Natural killer cell treated with Interleukin-12 subunit alpha and Interleukin-12 subunit beta and Interleukin-15 and Interleukin-18, amount 100 ng/mL, for 72 hours (primary cell): ENCODE results near the gene SLC6A8. TPM values are rescaled to one million over a fixed set of nuclear protein-coding genes. Genes with fewer than 3 reads are reported as not detected.

ENCODE experiments used
- ATAC-seq, 2 donors: fragments of 150-1000 bp; cut with Tn5 transposase in 1 of 2; sonication (Bioruptor Pico), chemical (Tn5 transposase) in 1 of 2; 2 replicates each; pipeline ENCODE4 v1.10.0; 2021
- DNase-seq: peaks from one replicate; pipeline ENCODE4 v3.0.0; 2022; ENCODE audit warnings: low spot score
- H3K27ac Mint-ChIP-seq, 2 donors: 1 replicate in 1 of 2; 2 replicates in 1 of 2; pipeline ENCODE4 v1.8.0; 2022; ENCODE audit warnings: mixed read lengths in 2 of 2, mild to moderate bottlenecking in 1 of 2, moderate library complexity in 1 of 2
- H3K27me3 Mint-ChIP-seq, 2 donors: 1 replicate in 1 of 2; 2 replicates in 1 of 2; pipeline ENCODE4 v1.8.0; 2022; ENCODE audit warnings: mixed read lengths in 2 of 2
- H3K36me3 Mint-ChIP-seq: one replicate; pipeline ENCODE4 v1.8.0; 2022; ENCODE audit warnings: mixed read lengths
- H3K4me1 Mint-ChIP-seq, 2 donors: 1 replicate in 1 of 2; 2 replicates in 1 of 2; pipeline ENCODE4 v1.8.0; 2022; ENCODE audit warnings: low read depth in 2 of 2, mixed read lengths in 2 of 2, mild to moderate bottlenecking in 1 of 2
- H3K4me3 Mint-ChIP-seq: one replicate; pipeline ENCODE4 v1.8.0; 2022; ENCODE audit warnings: mixed read lengths
- H3K9me3 Mint-ChIP-seq: 2 replicates; pipeline ENCODE4 v1.8.0; 2022; ENCODE audit warnings: mixed read lengths
- total RNA-seq, 2 donors: library from RNA; stranded (reverse); gene quantifications; one replicate each; pipeline ENCODE4 v1.2.3, GENCODE V29; 2022

SLC6A8 gene
- total RNA-seq, 2 donors from 2014 or later: 2.3 to 4.1 TPM

DNA sequence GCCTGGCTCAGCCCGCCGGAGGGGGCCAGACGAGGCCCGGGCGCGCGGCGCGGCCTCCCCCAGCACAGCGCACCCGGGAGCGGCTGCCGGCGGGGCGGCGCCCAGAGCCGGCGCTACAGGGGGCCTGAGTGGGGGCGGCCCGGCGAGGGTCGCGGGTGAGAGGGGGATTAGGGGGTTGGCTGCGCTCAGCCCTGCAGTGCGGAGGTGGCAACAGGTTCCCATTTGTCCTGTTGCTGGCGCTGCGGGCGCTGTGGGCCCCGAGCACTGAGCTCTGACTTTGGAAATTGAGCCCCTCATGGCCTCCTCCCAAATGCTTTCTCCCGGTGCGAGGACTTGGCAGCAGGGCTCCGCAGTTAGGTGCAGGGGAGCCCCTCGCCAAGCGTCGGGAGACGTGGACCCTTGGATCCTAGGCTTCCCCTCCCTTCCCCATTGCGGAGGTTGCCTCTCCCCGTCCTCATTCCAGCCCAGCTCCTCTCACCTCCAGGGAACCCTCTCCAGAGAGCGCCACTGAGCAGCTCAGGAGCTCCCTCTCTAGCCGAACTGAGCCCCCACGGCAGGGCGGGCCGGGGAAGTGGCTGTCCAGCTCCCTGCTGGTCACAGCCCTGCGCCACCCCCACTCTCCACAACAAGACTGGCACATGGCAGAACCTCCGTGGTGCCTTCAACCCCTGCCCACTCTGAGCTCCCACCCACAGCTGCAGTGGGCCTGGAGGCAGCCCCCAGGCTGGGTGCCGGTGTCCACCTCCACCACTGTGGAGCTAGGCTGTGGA is 43.2 kb upstream of the SLC6A8 start:
- Mint-ChIP-seq H3K4me3 (no peak overlapping the region), H3K36me3 (no peaks in the 10 kb centered on the region), H3K27ac (no peak overlapping the region), H3K9me3 (no peaks in the 10 kb centered on the region), H3K4me1 (no peaks in the 10 kb centered on the region), H3K27me3 (peaks cover 7 to 9% of the 10 kb centered on the region in 2 donors)
- ATAC-seq (peak; percentile 2 to 21), DNase-seq (peak; percentile 31)

GRCh38 chrX:153645151-153645550 is 42.6 kb upstream of the SLC6A8 start:
- H3K27ac Mint-ChIP-seq: no peak overlapping the region
- H3K4me1 Mint-ChIP-seq: no peaks in the 10 kb centered on the region
- ATAC-seq (no peak), DNase-seq (peak; percentile 6)
- H3K9me3 Mint-ChIP-seq: no peaks in the 10 kb centered on the region
- H3K36me3 Mint-ChIP-seq: no peaks in the 10 kb centered on the region
- H3K4me3 Mint-ChIP-seq: no peak overlapping the region
- peaks cover 7 to 9% of the 10 kb centered on the region in 2 donors for H3K27me3 Mint-ChIP-seq

- no peak overlapping the region for H3K4me3 Mint-ChIP-seq
- no peaks in the 10 kb centered on the region for H3K9me3 Mint-ChIP-seq
- H3K4me1 Mint-ChIP-seq: no peaks in the 10 kb centered on the region
- H3K27ac Mint-ChIP-seq: no peak overlapping the region
- DNase-seq (peak; percentile 13), ATAC-seq (no peak)
- H3K27me3 Mint-ChIP-seq: peaks cover 7 to 9% of the 10 kb centered on the region in 2 donors
- H3K36me3 Mint-ChIP-seq: no peaks in the 10 kb centered on the region
Measured at GRCh38 chrX:153645921-153646488, 41.7 kb upstream of the SLC6A8 start.

- H3K27me3 Mint-ChIP-seq: peaks cover 7 to 8% of the 10 kb centered on the region in 2 donors
- H3K4me1 Mint-ChIP-seq: no peaks in the 10 kb centered on the region
- DNase-seq (peak; percentile 49), ATAC-seq (peak; percentile 31 to 33)
- no peaks in the 10 kb centered on the region for H3K9me3 Mint-ChIP-seq
- H3K27ac Mint-ChIP-seq: no peak within 1 kb of the TSS
- H3K4me3 Mint-ChIP-seq: no peak within 1 kb of the TSS
- H3K36me3 Mint-ChIP-seq: no peaks in the 10 kb centered on the region
Measured at GRCh38 chrX:153646620-153647373, 40.9 kb upstream of the SLC6A8 start, which contains the start of gene DUSP9. TSS of gene DUSP9 (plus strand) at chrX:153647203. CDS start at chrX:153647954, 751 bp downstream.

GRCh38 chrX:153647461-153648357 is 40.0 kb upstream of the SLC6A8 start:
- H3K4me3 Mint-ChIP-seq: no peak overlapping the region
- ATAC-seq (no peak), DNase-seq (peak; percentile 56)
- H3K27ac Mint-ChIP-seq: no peak overlapping the region
- H3K36me3 Mint-ChIP-seq: no peaks in the 10 kb centered on the region
- peaks cover 7% of the 10 kb centered on the region in 2 donors for H3K27me3 Mint-ChIP-seq
- no peaks in the 10 kb centered on the region for H3K4me1 Mint-ChIP-seq
- H3K9me3 Mint-ChIP-seq: no peaks in the 10 kb centered on the region

DNA sequence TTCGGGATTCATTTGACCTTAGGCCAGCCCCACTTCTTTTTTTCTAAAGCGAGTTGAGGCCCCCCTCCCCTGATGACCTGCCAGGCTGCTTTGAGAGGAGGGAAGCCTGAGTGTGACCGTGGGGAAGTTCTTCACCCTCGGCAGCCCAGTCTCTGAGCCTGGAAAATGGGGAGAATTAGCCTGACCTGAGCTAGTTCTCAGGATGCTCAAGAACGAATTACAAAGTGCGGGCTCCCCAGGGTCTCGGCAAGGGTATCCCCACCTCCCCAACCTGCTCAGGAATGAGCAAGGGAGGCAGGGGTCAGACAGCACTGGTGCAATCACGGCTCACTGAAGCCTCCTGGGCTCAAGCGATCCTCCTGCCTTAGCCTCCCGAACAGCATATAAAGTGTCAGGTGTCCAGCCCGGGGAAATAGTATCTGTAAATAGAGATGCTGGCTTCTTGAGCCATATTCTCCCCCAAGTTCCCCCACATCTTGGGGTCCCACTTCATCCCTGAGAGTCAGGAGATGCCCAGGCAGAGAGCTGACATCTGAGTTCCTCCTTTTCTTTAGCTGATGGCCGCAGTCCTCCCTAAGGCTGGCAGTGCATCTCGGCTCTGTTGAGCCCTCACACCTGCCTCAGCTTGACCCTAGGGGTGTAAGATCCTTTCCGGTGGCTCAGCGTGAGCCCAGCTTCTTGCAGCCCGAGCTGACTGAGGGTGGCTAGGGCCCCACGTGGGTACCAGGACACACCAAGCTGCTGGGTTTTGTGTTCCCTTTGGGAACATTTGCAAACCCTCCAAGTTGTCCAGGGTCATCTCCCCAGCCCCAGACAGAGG is 39.2 kb upstream of the SLC6A8 start:
- Mint-ChIP-seq H3K36me3 (no peaks in the 10 kb centered on the region), H3K27ac (no peak overlapping the region), H3K4me3 (no peak overlapping the region), H3K4me1 (no peaks in the 10 kb centered on the region), H3K9me3 (no peaks in the 10 kb centered on the region), H3K27me3 (peaks cover 3 to 7% of the 10 kb centered on the region in 2 donors)
- peak; percentile 49 for DNase-seq
- ATAC-seq: no peak

DNA sequence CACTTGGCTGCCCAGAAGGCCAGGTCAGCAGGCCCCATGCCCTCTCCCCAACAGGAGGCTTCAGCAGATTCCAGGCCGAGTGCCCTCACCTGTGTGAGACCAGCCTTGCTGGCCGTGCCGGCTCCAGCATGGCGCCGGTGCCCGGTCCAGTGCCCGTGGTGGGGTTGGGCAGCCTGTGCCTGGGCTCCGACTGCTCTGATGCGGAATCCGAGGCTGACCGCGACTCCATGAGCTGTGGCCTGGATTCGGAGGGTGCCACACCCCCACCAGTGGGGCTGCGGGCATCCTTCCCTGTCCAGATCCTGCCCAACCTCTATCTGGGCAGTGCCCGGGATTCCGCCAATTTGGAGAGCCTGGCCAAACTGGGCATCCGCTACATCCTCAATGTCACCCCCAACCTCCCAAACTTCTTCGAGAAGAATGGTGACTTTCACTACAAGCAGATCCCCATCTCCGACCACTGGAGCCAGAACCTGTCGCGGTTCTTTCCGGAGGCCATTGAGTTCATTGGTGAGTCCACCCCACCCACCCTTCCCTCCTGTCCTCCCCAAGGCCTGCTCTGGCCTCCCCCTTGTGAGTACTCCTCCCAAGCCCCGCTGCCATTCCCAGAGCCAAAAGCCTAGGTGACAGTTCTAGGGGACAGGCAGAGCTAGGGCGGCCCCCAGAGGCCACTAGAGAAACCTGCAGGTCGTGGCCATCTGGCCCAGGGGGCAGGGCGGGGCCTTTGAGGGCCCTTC is 38.4 kb upstream of the SLC6A8 start:
- DNase-seq: peak; percentile 60
- Mint-ChIP-seq H3K27ac (no peak overlapping the region), H3K9me3 (no peaks in the 10 kb centered on the region), H3K4me1 (no peaks in the 10 kb centered on the region), H3K27me3 (peaks cover 3 to 7% of the 10 kb centered on the region in 2 donors), H3K36me3 (no peaks in the 10 kb centered on the region), H3K4me3 (no peak overlapping the region)
- ATAC-seq: peak; percentile 43 to 85

GRCh38 chrX:153649915-153650782 is 37.6 kb upstream of the SLC6A8 start:
- H3K27ac Mint-ChIP-seq: no peak overlapping the region
- no peaks in the 10 kb centered on the region for H3K4me1 Mint-ChIP-seq
- DNase-seq (peak; percentile 54), ATAC-seq (no peak)
- H3K36me3 Mint-ChIP-seq: no peaks in the 10 kb centered on the region
- H3K27me3 Mint-ChIP-seq: peaks cover 3 to 7% of the 10 kb centered on the region in 2 donors
- no peak overlapping the region for H3K4me3 Mint-ChIP-seq
- no peaks in the 10 kb centered on the region for H3K9me3 Mint-ChIP-seq

DNA sequence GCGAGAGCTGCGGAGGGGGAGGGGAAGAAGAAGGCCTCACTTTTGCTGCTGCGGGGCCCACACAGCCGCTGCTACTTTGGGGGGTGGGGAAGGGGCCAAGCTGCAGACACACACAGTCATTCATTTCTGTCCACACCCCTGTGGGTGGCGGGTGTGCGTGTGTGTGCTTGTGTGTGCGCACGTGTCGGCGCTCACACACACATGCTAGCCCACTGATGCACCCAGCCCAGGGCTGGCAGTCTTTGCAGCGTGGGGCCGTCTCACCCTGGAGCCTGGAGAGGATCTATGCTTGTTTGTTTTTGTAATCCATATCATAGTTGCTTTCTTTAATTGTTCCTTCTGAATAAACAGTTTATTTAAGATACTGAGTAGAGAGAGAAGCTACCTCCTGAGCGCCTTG is 36.8 kb upstream of the SLC6A8 start:
- Mint-ChIP-seq H3K9me3 (no peaks in the 10 kb centered on the region), H3K4me1 (no peaks in the 10 kb centered on the region), H3K27me3 (peaks cover 3 to 4% of the 10 kb centered on the region in 2 donors), H3K27ac (no peak overlapping the region), H3K4me3 (no peak overlapping the region), H3K36me3 (no peaks in the 10 kb centered on the region)
- DNase-seq (peak; percentile 10), ATAC-seq (no peak)

DNA sequence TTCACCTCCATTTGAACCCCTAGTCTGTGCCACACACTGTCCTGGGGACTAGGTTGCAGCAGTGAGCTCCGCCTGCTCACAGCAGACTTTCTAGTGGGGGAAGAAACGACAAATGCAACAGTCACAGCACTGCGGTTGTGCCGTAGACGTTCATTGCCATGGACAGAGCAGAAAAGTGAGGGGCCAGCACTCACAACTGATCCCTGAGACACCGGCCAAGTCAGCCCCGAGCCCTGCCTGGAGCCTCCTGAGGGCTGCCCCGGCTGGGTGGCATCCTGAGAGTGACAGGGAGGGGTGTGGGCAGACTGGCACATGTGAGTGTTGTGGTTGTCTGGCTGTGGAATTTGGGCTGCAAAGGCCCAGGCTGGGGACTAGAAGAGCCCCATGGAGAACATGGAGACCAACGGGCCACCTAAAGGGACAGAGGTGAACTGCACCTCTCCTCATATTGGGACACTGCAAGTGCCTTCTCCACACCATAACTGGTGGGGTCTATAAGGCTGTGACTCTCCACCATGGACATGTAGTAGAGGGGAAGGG is 36.1 kb upstream of the SLC6A8 start:
- DNase-seq: no peak

DNA sequence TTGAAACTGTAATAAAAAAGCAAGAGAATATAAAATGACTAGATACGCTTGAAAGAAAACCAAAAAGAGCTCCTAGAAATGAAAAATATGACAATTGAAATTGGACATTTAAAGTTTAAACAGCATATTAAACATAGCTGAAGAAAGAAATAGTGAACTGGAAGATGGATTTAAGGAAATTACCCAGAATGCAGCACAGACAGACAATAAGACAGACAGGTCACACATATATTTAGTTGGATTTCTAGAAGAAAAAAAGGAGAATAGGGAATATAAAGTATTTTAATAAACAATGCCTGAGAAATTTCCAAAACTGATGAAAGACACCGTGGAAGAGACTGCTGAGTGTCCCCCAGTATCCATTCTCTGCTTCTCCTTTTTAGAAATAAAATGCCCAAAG is 34.2 kb upstream of the SLC6A8 start:
- Mint-ChIP-seq H3K4me1 (no peaks in the 10 kb centered on the region), H3K4me3 (no peak overlapping the region), H3K9me3 (no peaks in the 10 kb centered on the region), H3K27me3 (peaks cover 0 to 7% of the 10 kb centered on the region in 2 donors), H3K36me3 (no peaks in the 10 kb centered on the region), H3K27ac (no peak overlapping the region)
- no peak for DNase-seq
- no peak for ATAC-seq

More for the DNA sequence above, 36.1 kb upstream of the SLC6A8 start:
- Mint-ChIP-seq H3K9me3 (no peaks in the 10 kb centered on the region), H3K27ac (no peak overlapping the region), H3K36me3 (no peaks in the 10 kb centered on the region), H3K4me1 (no peaks in the 10 kb centered on the region), H3K27me3 (peaks cover 0 to 3% of the 10 kb centered on the region in 2 donors), H3K4me3 (no peak overlapping the region)
- no peak for ATAC-seq
